ENCODE measurements around the gene ZFR2.
"Not testable (repeated sequence)": the region's sequence is repeated elsewhere in the genome, so short reads cannot be mapped to it uniquely, and the experiment has no call there.

ZFR2 gene

DNA sequence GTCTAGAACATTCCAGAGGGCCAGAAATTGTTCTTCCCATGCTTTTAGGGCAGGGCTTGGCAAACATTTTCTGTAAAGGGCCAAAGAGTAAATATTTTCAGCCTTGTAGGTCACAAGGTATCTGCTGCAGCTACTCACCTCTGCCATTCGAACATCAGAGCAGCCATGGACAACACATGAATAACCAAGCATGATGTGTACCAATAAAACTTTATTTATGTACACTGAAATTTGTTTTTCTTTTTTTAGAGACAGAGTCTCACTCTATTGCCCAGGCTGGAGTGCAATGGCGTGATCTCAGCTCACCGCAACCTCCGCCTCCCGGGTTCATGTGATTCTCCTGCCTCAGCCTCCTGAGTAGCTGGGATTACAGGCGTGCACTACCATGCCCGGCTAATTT lies 111.1 kb downstream of the ZFR2 start:
- not testable (repeated sequence) for DNase-seq
